C4-2B (cell line): ENCODE measurements around the gene NCOA4.
"Not testable (repeated sequence)": the region's sequence is repeated elsewhere in the genome, so short reads cannot be mapped to it uniquely, and the experiment has no call there.

Source experiments
- H3K27ac ChIP-seq: fragments of 450-650 bp; 2 replicates; pipeline ENCODE4 v1.5.1; 2017
- ZFX ChIP-seq: fragments of 450-650 bp; IDR thresholded peaks from 2 replicates; pipeline ENCODE4 v1.6.1; 2017
- TF ChIP-seq, protein P1 (sequence below): fragments of 450-650 bp; conservative IDR thresholded peaks from 2 replicates; pipeline ENCODE4 v1.5.1; 2017; ENCODE audit warnings: mild to moderate bottlenecking

The NCOA4 gene

GRCh38 chr10:46005383-46005782, 25.0 kb downstream of the NCOA4 start:
- TF ChIP-seq, protein P1, sequence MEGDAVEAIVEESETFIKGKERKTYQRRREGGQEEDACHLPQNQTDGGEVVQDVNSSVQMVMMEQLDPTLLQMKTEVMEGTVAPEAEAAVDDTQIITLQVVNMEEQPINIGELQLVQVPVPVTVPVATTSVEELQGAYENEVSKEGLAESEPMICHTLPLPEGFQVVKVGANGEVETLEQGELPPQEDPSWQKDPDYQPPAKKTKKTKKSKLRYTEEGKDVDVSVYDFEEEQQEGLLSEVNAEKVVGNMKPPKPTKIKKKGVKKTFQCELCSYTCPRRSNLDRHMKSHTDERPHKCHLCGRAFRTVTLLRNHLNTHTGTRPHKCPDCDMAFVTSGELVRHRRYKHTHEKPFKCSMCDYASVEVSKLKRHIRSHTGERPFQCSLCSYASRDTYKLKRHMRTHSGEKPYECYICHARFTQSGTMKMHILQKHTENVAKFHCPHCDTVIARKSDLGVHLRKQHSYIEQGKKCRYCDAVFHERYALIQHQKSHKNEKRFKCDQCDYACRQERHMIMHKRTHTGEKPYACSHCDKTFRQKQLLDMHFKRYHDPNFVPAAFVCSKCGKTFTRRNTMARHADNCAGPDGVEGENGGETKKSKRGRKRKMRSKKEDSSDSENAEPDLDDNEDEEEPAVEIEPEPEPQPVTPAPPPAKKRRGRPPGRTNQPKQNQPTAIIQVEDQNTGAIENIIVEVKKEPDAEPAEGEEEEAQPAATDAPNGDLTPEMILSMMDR: no peak
- TF ChIP-seq ZFX: no peak
- no peak overlapping the region for H3K27ac ChIP-seq

DNA sequence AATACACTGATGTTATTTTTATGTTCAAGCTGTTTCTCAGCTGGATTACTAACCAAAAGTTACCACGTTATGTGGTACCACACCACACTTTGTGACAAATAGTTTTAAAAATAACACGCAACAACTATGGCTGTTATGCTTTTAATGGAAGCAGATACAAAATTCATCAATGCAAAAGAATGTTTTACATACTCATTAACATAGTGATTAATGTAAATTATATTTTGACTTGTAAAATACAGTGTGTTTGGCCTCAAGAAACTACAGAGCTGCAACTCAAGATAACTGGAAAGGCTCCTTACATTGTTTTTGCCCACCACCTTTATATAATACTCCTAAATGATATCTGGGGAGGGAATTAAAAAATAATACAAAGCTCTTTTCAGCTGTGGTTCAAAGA, 25.5 kb downstream of the NCOA4 start:
- no peak for TF ChIP-seq ZFX
- TF ChIP-seq, protein P1: no peak
- H3K27ac ChIP-seq: no peak overlapping the region

DNA sequence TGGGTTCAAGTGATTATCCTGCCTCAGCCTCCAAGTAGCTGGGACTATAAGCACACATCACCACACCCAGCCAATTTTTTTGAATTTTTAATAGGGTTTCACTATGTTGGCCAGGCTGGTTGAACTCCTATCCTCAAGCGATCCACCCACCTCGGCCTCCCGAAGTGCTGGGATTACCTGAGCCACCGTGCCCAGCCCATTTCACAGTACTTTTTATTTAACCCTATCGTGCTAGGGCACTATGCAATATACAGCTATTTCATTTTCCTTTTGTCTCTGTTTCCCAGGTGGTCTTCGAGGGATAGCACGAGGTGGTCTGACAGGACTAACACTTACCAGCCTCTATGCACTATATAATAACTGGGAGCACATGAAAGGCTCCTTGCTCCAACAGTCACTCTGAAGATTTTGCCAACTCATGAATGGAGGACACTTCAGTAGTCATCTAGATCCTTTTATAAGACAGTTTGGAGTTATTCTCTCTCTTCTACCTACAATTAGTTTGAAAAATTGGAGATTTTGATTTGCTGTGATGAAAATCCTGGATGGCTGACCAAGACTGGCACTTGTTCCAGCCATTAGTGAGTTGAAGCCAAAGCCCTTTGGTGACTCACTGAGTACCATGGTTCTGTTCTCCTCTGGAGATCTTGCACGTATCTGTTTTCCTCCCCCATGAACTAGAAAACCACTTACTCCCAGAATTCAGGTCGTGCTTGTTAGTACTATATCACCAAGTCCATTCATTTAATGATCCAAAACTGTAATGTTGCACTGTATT, 27.3 kb downstream of the NCOA4 start:
- no peak overlapping the region for H3K27ac ChIP-seq
- TF ChIP-seq ZFX: no peak
- TF ChIP-seq, protein P1: no peak

DNA sequence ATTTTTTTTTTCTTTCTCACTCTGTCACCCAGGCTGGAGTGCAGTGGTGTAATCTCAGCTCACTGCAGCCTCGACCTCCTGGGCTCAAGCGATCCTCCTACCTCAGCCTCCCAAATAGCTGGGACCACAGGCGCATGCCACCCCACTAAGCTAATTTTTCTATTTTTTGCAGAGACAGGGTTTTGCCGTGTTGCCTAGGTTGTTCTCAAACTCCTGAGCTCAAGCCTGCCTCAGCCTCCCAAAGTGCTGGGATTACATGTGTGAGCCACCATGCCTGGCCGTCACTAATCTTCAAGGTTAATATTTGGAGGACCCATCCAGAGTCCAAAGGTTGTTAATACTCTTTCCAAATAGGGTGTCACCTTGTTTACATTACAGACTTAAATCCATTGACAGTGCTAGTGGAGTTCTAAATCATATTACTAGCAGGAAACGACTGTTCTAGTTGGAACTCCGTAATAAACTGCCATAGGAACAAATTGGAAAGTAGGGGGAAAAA, 28.2 kb downstream of the NCOA4 start:
- H3K27ac ChIP-seq: not testable (repeated sequence)

DNA sequence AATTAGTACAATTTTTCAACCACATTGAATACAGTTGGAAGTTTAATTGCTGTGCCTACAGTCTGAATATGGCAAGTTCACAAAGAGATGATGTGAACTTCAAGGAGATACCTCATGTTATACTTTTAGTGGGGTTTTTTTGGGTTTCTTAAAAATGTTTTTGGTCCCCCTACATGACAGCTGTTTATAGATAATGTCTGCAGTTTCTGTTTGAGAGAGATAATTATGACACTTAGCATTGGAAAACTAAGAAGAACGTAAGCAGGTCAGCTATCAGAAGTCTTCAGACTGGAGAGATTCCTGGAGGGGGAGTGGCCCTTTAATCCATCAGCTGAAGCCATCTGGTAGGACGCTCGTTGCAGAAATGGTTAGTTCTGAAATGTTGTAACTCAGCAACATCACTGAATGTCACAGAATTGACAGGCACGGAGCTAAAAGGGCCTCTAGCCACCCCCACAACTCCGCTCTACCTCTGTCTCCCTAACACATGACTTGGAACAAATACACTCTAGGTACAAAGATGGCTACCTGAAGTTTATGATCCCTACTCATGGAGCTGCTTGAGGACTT, 29.2 kb downstream of the NCOA4 start:
- H3K27ac ChIP-seq: no peak overlapping the region
- TF ChIP-seq, protein P1: no peak
- TF ChIP-seq ZFX: no peak

- TF ChIP-seq, protein P1: no peak
- TF ChIP-seq ZFX: no peak
- no peak overlapping the region for H3K27ac ChIP-seq
Measured at GRCh38 chr10:46000538-46000937, 29.9 kb downstream of the NCOA4 start.

- not testable (repeated sequence) for H3K27ac ChIP-seq
Measured at GRCh38 chr10:45999955-46000354, 30.5 kb downstream of the NCOA4 start.

GRCh38 chr10:45997994-45998763, 32.2 kb downstream of the NCOA4 start:
- TF ChIP-seq, protein P1: no peak
- TF ChIP-seq ZFX: no peak
- H3K27ac ChIP-seq: no peak overlapping the region
